ENCODE results near the gene EIF2S1. TPM values are rescaled to one million over a fixed set of nuclear protein-coding genes. Genes with fewer than 3 reads are reported as not detected.

Gene EIF2S1
- total RNA-seq, 1 experiment from 2014 or later: 415 TPM

GRCh38 chr14:67358924-67359774 is 979 bp upstream of the EIF2S1 start:
- H3K9me3 ChIP-seq (ENCODE audit: low read length): no peaks in the 10 kb centered on the region
- DNase-seq (peak; percentile 57), ATAC-seq (peak; percentile 23)
- peak overlapping the region; percentile 83 for H3K4me3 ChIP-seq (ENCODE audit: low read length)
- intact Hi-C loops (cut with micrococcal nuclease): loop anchor here (1.0 to 2.0 kb wide), 3 partner anchors 118 to 336 kb away; partner anchors contain the start of genes PALS1 and RDH11
- H3K27ac ChIP-seq (ENCODE audit: low read length): peak overlapping the region; percentile 70
- H2AFZ ChIP-seq (ENCODE audit: low read length): peak overlapping the region; percentile 60
- TF ChIP-seq CTCF (conservative IDR thresholded peaks at IDR 0.05; ENCODE audit: low read depth, low read length) (no peak), EZH2phosphoT487 (IDR thresholded peaks at IDR 0.05; ENCODE audit: borderline replicate concordance, low read length) (no peak), EZH2 (IDR thresholded peaks at IDR 0.05; ENCODE audit: low read length, unreplicated experiment) (no peak)
- H3K9me2 ChIP-seq (replicated peaks; ENCODE audit: low read length): no peaks in the 10 kb centered on the region
- ChIA-PET POLR2A (ENCODE audit: unreplicated experiment) (interaction anchor here (0.6 to 0.9 kb wide), 8 partner anchors 8 to 790 kb away, joined by 3 to 6 read pairs (median 4); partner anchors contain the start of gene PIGH), CTCF (interaction anchor here (0.6 to 1.3 kb wide), 14 partner anchors 10 to 1451 kb away, joined by 3 to 7 read pairs (median 4); no protein-coding TSS in a partner anchor)
- H3K4me2 ChIP-seq (ENCODE audit: low read length): peak overlapping the region; percentile 88
- peaks cover 43% of the 10 kb centered on the region for H4K20me1 ChIP-seq (ENCODE audit: low read length)
- H3K9ac ChIP-seq (ENCODE audit: low read length): peak overlapping the region; percentile 91
- peaks cover 40% of the 10 kb centered on the region for H3K4me1 ChIP-seq (ENCODE audit: insufficient read depth, low read length)
- H3K27me3 ChIP-seq (ENCODE audit: low read length): no peaks in the 10 kb centered on the region
- peaks cover 93% of the 10 kb centered on the region for H3K79me2 ChIP-seq (ENCODE audit: low read length)
- peaks cover 10% of the 10 kb centered on the region for H3K36me3 ChIP-seq (ENCODE audit: low read depth, low read length)
- TSS peak; percentile 63 for BruUV-seq (replicated peaks)
- no peaks in the 10 kb centered on the region for H3F3A ChIP-seq (ENCODE audit: low read length, unreplicated experiment)

- H3K36me3 ChIP-seq (ENCODE audit: low read depth, low read length): peaks cover 22% of the 10 kb centered on the region
- peaks cover 94% of the 10 kb centered on the region for H3K79me2 ChIP-seq (ENCODE audit: low read length)
- peak overlapping the region; percentile 84 for H2AFZ ChIP-seq (ENCODE audit: low read length)
- peak overlapping the region; percentile 83 for H3K4me3 ChIP-seq (ENCODE audit: low read length)
- ChIA-PET POLR2A (ENCODE audit: unreplicated experiment) (no interaction called here), CTCF (interaction anchor here (0.6 to 1.3 kb wide), 6 partner anchors 20 to 344 kb away, joined by 3 to 7 read pairs (median 4); no protein-coding TSS in a partner anchor)
- no peak for TF ChIP-seq CTCF (conservative IDR thresholded peaks at IDR 0.05; ENCODE audit: low read depth, low read length)
- TF ChIP-seq EZH2 (IDR thresholded peaks at IDR 0.05; ENCODE audit: low read length, unreplicated experiment): no peak
- TF ChIP-seq EZH2phosphoT487 (IDR thresholded peaks at IDR 0.05; ENCODE audit: borderline replicate concordance, low read length): no peak
- TSS peak; percentile 77 for BruUV-seq (replicated peaks)
- no peaks in the 10 kb centered on the region for H3K27me3 ChIP-seq (ENCODE audit: low read length)
- H3K9me2 ChIP-seq (replicated peaks; ENCODE audit: low read length): no peaks in the 10 kb centered on the region
- H3K9ac ChIP-seq (ENCODE audit: low read length): peak overlapping the region; percentile 91
- H3F3A ChIP-seq (ENCODE audit: low read length, unreplicated experiment): no peaks in the 10 kb centered on the region
- DNase-seq: no peak
- H3K9me3 ChIP-seq (ENCODE audit: low read length): no peaks in the 10 kb centered on the region
- H3K4me1 ChIP-seq (ENCODE audit: insufficient read depth, low read length): peaks cover 40% of the 10 kb centered on the region
- peaks cover 52% of the 10 kb centered on the region for H4K20me1 ChIP-seq (ENCODE audit: low read length)
- ATAC-seq: peak; percentile 36
- H3K27ac ChIP-seq (ENCODE audit: low read length): peak overlapping the region; percentile 79
- intact Hi-C loops (cut with micrococcal nuclease): loop anchor here (1.0 kb wide), 1 partner anchor 852 kb away; the partner anchor contains the start of gene GPHN
- H3K4me2 ChIP-seq (ENCODE audit: low read length): peak overlapping the region; percentile 88
Observed at GRCh38 chr14:67360470-67361206, 510 bp downstream of the EIF2S1 start.
